ENCODE data around the gene HEATR1.
"Not testable (repeated sequence)": the region's sequence is repeated elsewhere in the genome, so short reads cannot be mapped to it uniquely, and the experiment has no call there.

The HEATR1 gene

GRCh38 chr1:236509203-236509602 lies 95.1 kb downstream of the HEATR1 start:
- DNase-seq, result no peak

- DNase-seq, result no peak
Measured at GRCh38 chr1:236508593-236509027, 95.7 kb downstream of the HEATR1 start.

- DNase-seq, result no peak
Measured at GRCh38 chr1:236507022-236507700, 97.2 kb downstream of the HEATR1 start.

- DNase-seq, result not testable (repeated sequence)
Measured at GRCh38 chr1:236504338-236504737, 100.0 kb downstream of the HEATR1 start.

GRCh38 chr1:236502972-236503639 lies 101.2 kb downstream of the HEATR1 start:
- peak in 1 of 2 donors; percentile 6 for DNase-seq

- no peak for DNase-seq
Measured at GRCh38 chr1:236502579-236502971, 101.7 kb downstream of the HEATR1 start.

- no peak for DNase-seq
Measured at GRCh38 chr1:236501093-236501492, 103.2 kb downstream of the HEATR1 start.
